BLaER1 treated with 17β-estradiol and CSF1 and Interleukin-3, amounts not matched to agents 10 nM and 100 nM (cell line): ENCODE measurements around the gene GRIK3.

ENCODE experiments used
- H3K27ac ChIP-seq, 11 experiments: shearing (Covaris generic); formaldehyde crosslinking; 2 replicates each; pipeline ENCODE4 v1.8.1; 2022
- H3K27me3 ChIP-seq, 11 experiments: shearing (Covaris generic); formaldehyde crosslinking; 2 replicates each; pipeline ENCODE4 v1.8.1; 2022
- H3K36me3 ChIP-seq, 11 experiments: shearing (Covaris generic); formaldehyde crosslinking; 2 replicates each; pipeline ENCODE4 v1.8.1; 2022
- H3K4me1 ChIP-seq, 10 experiments: shearing (Covaris generic); formaldehyde crosslinking; 2 replicates each; pipeline ENCODE4 v1.8.1; 2022
- H3K4me2 ChIP-seq, 11 experiments: shearing (Covaris generic); formaldehyde crosslinking; 2 replicates each; pipeline ENCODE4 v1.8.1; 2022
- H3K4me3 ChIP-seq, 10 experiments: shearing (Covaris generic); formaldehyde crosslinking; 2 replicates each; pipeline ENCODE4 v1.8.1; 2022
- H3K9ac ChIP-seq, 11 experiments: shearing (Covaris generic); formaldehyde crosslinking; 2 replicates each; pipeline ENCODE4 v1.8.1; 2022
- H3K9me3 ChIP-seq, 11 experiments: shearing (Covaris generic); formaldehyde crosslinking; replicated peaks in 1 of 11; 2 replicates each; pipeline ENCODE4 v1.8.1; 2022
- H4K20me1 ChIP-seq, 11 experiments: shearing (Covaris generic); formaldehyde crosslinking; 2 replicates each; pipeline ENCODE4 v1.8.1; 2022
- Cebpa-rat ChIP-seq, 11 experiments: shearing (Covaris generic); IDR thresholded peaks; 2 replicates each; pipeline ENCODE4 v1.8.1; 2022

GRIK3 gene

GRCh38 chr1:37040261-37040660 lies 5.9 kb upstream of the GRIK3 start:
- Histone ChIP-seq H3K4me2 (no peak overlapping the region), H3K4me3 (no peak overlapping the region), H4K20me1 (peaks cover 0 to 22% (median 7%) of the 10 kb centered on the region in 11 experiments; a peak in 16 of 22 replicates), H3K27me3 (peaks cover 40 to 59% (median 46%) of the 10 kb centered on the region in 11 experiments), H3K9me3 (no peaks in the 10 kb centered on the region), H3K9ac (no peak overlapping the region), H3K36me3 (no peaks in the 10 kb centered on the region), H3K27ac (no peak overlapping the region), H3K4me1 (peaks cover 17 to 26% (median 18%) of the 10 kb centered on the region in 10 experiments)
- no peak for TF ChIP-seq Cebpa-rat (IDR thresholded peaks at IDR 0.05)

GRCh38 chr1:37038227-37039093 lies 4.1 kb upstream of the GRIK3 start:
- no peaks in the 10 kb centered on the region for H3K36me3 ChIP-seq
- peak in 2 of 11 experiments; percentile 46 to 51; a peak in 2 of 22 replicates for TF ChIP-seq Cebpa-rat (IDR thresholded peaks at IDR 0.05)
- H4K20me1 ChIP-seq, result peaks cover 0 to 40% (median 22%) of the 10 kb centered on the region in 11 experiments; a peak in 20 of 22 replicates
- no peak overlapping the region for H3K27ac ChIP-seq
- H3K9ac ChIP-seq, result no peak overlapping the region
- H3K4me3 ChIP-seq, result no peak overlapping the region
- peaks cover 30 to 41% (median 34%) of the 10 kb centered on the region in 10 experiments for H3K4me1 ChIP-seq
- H3K9me3 ChIP-seq, result no peaks in the 10 kb centered on the region
- no peak overlapping the region for H3K4me2 ChIP-seq
- peaks cover 58 to 77% (median 64%) of the 10 kb centered on the region in 11 experiments for H3K27me3 ChIP-seq

GRCh38 chr1:37037690-37038089 lies 3.4 kb upstream of the GRIK3 start:
- no peak overlapping the region for H3K9ac ChIP-seq
- no peaks in the 10 kb centered on the region for H3K9me3 ChIP-seq
- no peak for TF ChIP-seq Cebpa-rat (IDR thresholded peaks at IDR 0.05)
- H3K36me3 ChIP-seq, result no peaks in the 10 kb centered on the region
- H3K4me3 ChIP-seq, result no peak overlapping the region
- no peak overlapping the region for H3K4me2 ChIP-seq
- H4K20me1 ChIP-seq, result peaks cover 0 to 48% (median 30%) of the 10 kb centered on the region in 11 experiments; a peak in 20 of 22 replicates
- peaks cover 65 to 84% (median 72%) of the 10 kb centered on the region in 11 experiments for H3K27me3 ChIP-seq
- H3K27ac ChIP-seq, result no peak overlapping the region
- peaks cover 37 to 49% (median 42%) of the 10 kb centered on the region in 10 experiments for H3K4me1 ChIP-seq

GRCh38 chr1:37036667-37037053 lies 2.3 kb upstream of the GRIK3 start:
- H3K9me3 ChIP-seq, result no peaks in the 10 kb centered on the region
- no peak overlapping the region for H3K27ac ChIP-seq
- peak overlapping the region in 1 of 11 experiments; percentile 18; a peak in 2 of 22 replicates for H3K9ac ChIP-seq
- peaks cover 0 to 58% (median 40%) of the 10 kb centered on the region in 11 experiments; a peak in 20 of 22 replicates for H4K20me1 ChIP-seq
- H3K27me3 ChIP-seq, result peaks cover 76 to 95% (median 82%) of the 10 kb centered on the region in 11 experiments
- H3K4me2 ChIP-seq, result peak overlapping the region; percentile 65 to 98 (median 88)
- peak overlapping the region in 6 of 10 experiments; percentile 10 to 57 (median 34); a peak in 7 of 20 replicates for H3K4me3 ChIP-seq
- TF ChIP-seq Cebpa-rat (IDR thresholded peaks at IDR 0.05), result no peak
- peaks cover 38 to 51% (median 44%) of the 10 kb centered on the region in 10 experiments for H3K4me1 ChIP-seq
- H3K36me3 ChIP-seq, result no peaks in the 10 kb centered on the region

GRCh38 chr1:37035796-37036666 lies 1.7 kb upstream of the GRIK3 start:
- TF ChIP-seq Cebpa-rat (IDR thresholded peaks at IDR 0.05), result no peak
- H3K27ac ChIP-seq, result no peak overlapping the region
- peak overlapping the region; percentile 5 to 57 (median 26); a peak in 15 of 20 replicates for H3K4me3 ChIP-seq
- peak overlapping the region; percentile 65 to 98 (median 88) for H3K4me2 ChIP-seq
- H3K36me3 ChIP-seq, result no peaks in the 10 kb centered on the region
- peak overlapping the region in 2 of 11 experiments; percentile 6 to 18; a peak in 2 of 22 replicates for H3K9ac ChIP-seq
- H3K27me3 ChIP-seq, result peaks cover 82 to 98% (median 89%) of the 10 kb centered on the region in 11 experiments
- peaks cover 0 to 63% (median 45%) of the 10 kb centered on the region in 11 experiments; a peak in 20 of 22 replicates for H4K20me1 ChIP-seq
- peaks cover 38 to 51% (median 44%) of the 10 kb centered on the region in 10 experiments for H3K4me1 ChIP-seq
- no peaks in the 10 kb centered on the region for H3K9me3 ChIP-seq

- Histone ChIP-seq H3K4me2 (peak overlapping the region; percentile 75 to 98 (median 92); a peak in 21 of 22 replicates), H3K27me3 (peaks cover 90 to 100% (median 97%) of the 10 kb centered on the region in 11 experiments), H3K36me3 (no peaks in the 10 kb centered on the region), H3K9ac (no peak overlapping the region), H4K20me1 (peaks cover 0 to 63% (median 45%) of the 10 kb centered on the region in 11 experiments; a peak in 20 of 22 replicates), H3K4me1 (peaks cover 40 to 56% (median 45%) of the 10 kb centered on the region in 10 experiments), H3K4me3 (peak overlapping the region in 9 of 10 experiments; percentile 19 to 67 (median 57); a peak in 11 of 20 replicates), H3K9me3 (no peaks in the 10 kb centered on the region), H3K27ac (no peak overlapping the region)
- TF ChIP-seq Cebpa-rat (IDR thresholded peaks at IDR 0.05), result no peak
These were observed 838 bp upstream of the GRIK3 start for GRCh38 chr1:37035014-37035691.

GRCh38 chr1:37033355-37034101 lies 787 bp downstream of the GRIK3 start:
- Histone ChIP-seq H3K9me3 (peaks cover 0 to 6% (median 0%) of the 10 kb centered on the region in 11 experiments; a peak in 7 of 22 replicates), H3K36me3 (no peaks in the 10 kb centered on the region), H3K9ac (peak overlapping the region in 2 of 11 experiments; percentile 10 to 21; a peak in 3 of 22 replicates), H3K27me3 (peaks cover 89 to 100% (median 96%) of the 10 kb centered on the region in 11 experiments), H4K20me1 (peaks cover 0 to 69% (median 47%) of the 10 kb centered on the region in 11 experiments; a peak in 20 of 22 replicates), H3K4me2 (peak overlapping the region; percentile 75 to 98 (median 92)), H3K4me1 (peaks cover 56 to 70% (median 60%) of the 10 kb centered on the region in 10 experiments), H3K4me3 (peak overlapping the region; percentile 43 to 67 (median 56)), H3K27ac (no peak overlapping the region)
- no peak for TF ChIP-seq Cebpa-rat (IDR thresholded peaks at IDR 0.05)
